Keratinocyte (primary cell): ENCODE results near the gene CDK2AP2.

ENCODE experiments used
- EZH2 ChIP-seq: IDR thresholded peaks from one replicate; pipeline ENCODE4 v1.6.1; 2012; ENCODE audit warnings: inconsistent platforms, mild to moderate bottlenecking, low read length, moderate library complexity
- TF ChIP-seq, protein P1 (sequence below), 3 experiments: IDR thresholded peaks in 1 of 3; conservative IDR thresholded peaks in 1 of 3; optimal IDR thresholded peaks in 1 of 3; 2 replicates in 2 of 3; 3 replicates in 1 of 3; pipeline versions ENCODE3 to v1.5.1; 2011; ENCODE audit warnings: low read length in 3 of 3, mild to moderate bottlenecking in 3 of 3, moderate library complexity in 2 of 3, control low read depth in 1 of 3, inconsistent platforms in 1 of 3; ENCODE audit not compliant: insufficient read depth in 2 of 3; ENCODE audit errors: extremely low read depth in 1 of 3

DNA sequence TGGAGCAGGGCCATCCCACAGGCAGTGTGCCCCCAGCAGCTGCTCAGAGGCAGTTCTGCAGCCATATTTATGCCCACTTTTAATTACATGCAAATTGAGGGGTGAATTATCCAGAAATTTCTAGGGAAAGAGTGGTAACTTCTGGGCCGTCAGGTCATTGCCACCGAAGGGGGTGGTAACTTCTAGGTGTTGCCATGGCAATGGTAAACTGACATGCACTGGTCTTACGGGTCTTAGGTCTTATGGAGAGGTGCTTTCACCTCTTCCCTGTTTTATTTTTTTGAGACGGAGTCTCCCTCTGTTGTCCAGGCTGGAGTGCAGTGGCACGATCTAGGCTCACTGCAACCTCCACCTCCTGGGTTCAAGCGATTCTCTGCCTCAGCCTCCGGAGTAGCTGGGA, 35.1 kb downstream of the CDK2AP2 start:
- TF ChIP-seq, protein P1, sequence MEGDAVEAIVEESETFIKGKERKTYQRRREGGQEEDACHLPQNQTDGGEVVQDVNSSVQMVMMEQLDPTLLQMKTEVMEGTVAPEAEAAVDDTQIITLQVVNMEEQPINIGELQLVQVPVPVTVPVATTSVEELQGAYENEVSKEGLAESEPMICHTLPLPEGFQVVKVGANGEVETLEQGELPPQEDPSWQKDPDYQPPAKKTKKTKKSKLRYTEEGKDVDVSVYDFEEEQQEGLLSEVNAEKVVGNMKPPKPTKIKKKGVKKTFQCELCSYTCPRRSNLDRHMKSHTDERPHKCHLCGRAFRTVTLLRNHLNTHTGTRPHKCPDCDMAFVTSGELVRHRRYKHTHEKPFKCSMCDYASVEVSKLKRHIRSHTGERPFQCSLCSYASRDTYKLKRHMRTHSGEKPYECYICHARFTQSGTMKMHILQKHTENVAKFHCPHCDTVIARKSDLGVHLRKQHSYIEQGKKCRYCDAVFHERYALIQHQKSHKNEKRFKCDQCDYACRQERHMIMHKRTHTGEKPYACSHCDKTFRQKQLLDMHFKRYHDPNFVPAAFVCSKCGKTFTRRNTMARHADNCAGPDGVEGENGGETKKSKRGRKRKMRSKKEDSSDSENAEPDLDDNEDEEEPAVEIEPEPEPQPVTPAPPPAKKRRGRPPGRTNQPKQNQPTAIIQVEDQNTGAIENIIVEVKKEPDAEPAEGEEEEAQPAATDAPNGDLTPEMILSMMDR (optimal IDR thresholded peaks at IDR 0.05 in 1 of 3, IDR thresholded peaks at IDR 0.05 in 1 of 3, conservative IDR thresholded peaks at IDR 0.05 in 1 of 3; ENCODE audit: extremely low read depth in 1 of 3, insufficient read depth in 2 of 3, low read length in 3 of 3): no peak
- no peak for TF ChIP-seq EZH2
